AG04450 (cell line): Measurements from ENCODE around the gene GRIA1. TPM values are rescaled to one million over a fixed set of nuclear protein-coding genes. Genes with fewer than 3 reads are reported as not detected.

Experiments
- CTCF ChIA-PET: fragments of 300-600, 350-600 bp; formaldehyde crosslinking; extraction: SDS; loops from one replicate; lab custom pipeline; 2022; ENCODE audit warnings: antibody characterized with exemption, inconsistent platforms; lab: Charles Lee
- POLR2A ChIA-PET: fragments of 350-600 bp; formaldehyde crosslinking; extraction: SDS; loops from one replicate; lab custom pipeline; 2021; ENCODE audit warnings: antibody characterized with exemption, inconsistent platforms; lab: Yijun Ruan, JAX
- DNase-seq: peaks from one replicate; pipeline ENCODE4 v3.0.0-alpha.2; 2011; ENCODE audit warnings: low read depth, low spot score
- H3K27ac ChIP-seq: one replicate; pipeline ENCODE4 v1.5.1; 2012; ENCODE audit warnings: low read depth, low read length, control low read depth
- H3K27me3 ChIP-seq: one replicate; pipeline ENCODE4 v1.6.0; 2012; ENCODE audit warnings: low read length; ENCODE audit not compliant: control insufficient read depth, insufficient read depth
- H3K4me3 ChIP-seq: 2 replicates; pipeline ENCODE4 v1.5.1; 2011; ENCODE audit warnings: mild to moderate bottlenecking, low read depth, low read length, control low read depth
- H3K9me3 ChIP-seq: 2 replicates; pipeline ENCODE4 v1.5.1; 2012; ENCODE audit warnings: low read length; ENCODE audit not compliant: control insufficient read depth, insufficient read depth
- CTCF ChIP-seq: IDR thresholded peaks from 2 replicates; pipeline ENCODE4 v1.5.1; 2011; ENCODE audit warnings: low read depth, low read length, control low read depth, inconsistent platforms
- polyA plus RNA-seq: library from polyadenylated mRNA; depleted of rRNA; stranded (reverse); fragments of >200 nt; gene quantifications from 2 replicates; pipeline ENCODE4 v1.2.3, GENCODE V29; 2011

Gene GRIA1
- polyA plus RNA-seq, 1 experiment, result 0.42 TPM

DNA sequence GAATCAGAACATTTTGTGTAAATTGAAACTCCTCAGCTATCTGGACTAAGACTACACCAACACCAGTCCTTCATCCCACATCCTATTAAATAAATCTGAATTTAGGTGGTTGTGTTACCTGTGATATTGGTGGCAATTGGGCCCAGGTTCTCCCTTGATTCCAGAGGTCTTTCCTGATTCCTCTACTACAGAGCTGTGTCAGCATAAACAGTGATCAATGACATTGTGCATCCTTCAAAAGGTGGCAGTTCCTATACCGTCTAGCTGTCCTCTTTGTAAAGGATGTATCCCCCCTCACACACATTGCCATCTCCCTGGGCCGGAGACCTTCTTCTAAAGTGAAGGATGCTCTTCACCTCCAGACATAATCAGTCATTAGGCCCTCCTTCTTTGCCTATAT is 309.0 kb downstream of the GRIA1 start:
- no peak for DNase-seq
- no peaks in the 10 kb centered on the region for H3K27me3 ChIP-seq
- ChIA-PET POLR2A (no interaction called here), CTCF (no interaction called here)
- no peaks in the 10 kb centered on the region for H3K9me3 ChIP-seq
- H3K27ac ChIP-seq, result no peak overlapping the region
- TF ChIP-seq CTCF, result no peak
- no peak overlapping the region for H3K4me3 ChIP-seq

- no peak for DNase-seq
- no peak for TF ChIP-seq CTCF
Observed at GRCh38 chr5:153802050-153802821, 311.8 kb downstream of the GRIA1 start.

GRCh38 chr5:153807801-153808200 is 317.3 kb downstream of the GRIA1 start:
- Histone ChIP-seq H3K27ac (no peak overlapping the region), H3K9me3 (peaks cover 3% of the 10 kb centered on the region; the same call in 1 of the 2 replicates), H3K27me3 (no peaks in the 10 kb centered on the region), H3K4me3 (no peak overlapping the region)
- TF ChIP-seq CTCF, result no peak
- no peak for DNase-seq
- POLR2A ChIA-PET, result no interaction called here
- CTCF ChIA-PET, result no interaction called here

More at GRCh38 chr5:153802050-153802821, 311.8 kb downstream of the GRIA1 start:
- no peak overlapping the region for H3K4me3 ChIP-seq
- H3K9me3 ChIP-seq, result no peaks in the 10 kb centered on the region
- CTCF ChIA-PET, result no interaction called here
- H3K27ac ChIP-seq, result no peak overlapping the region
- POLR2A ChIA-PET, result no interaction called here
- H3K27me3 ChIP-seq, result no peaks in the 10 kb centered on the region

GRCh38 chr5:153809166-153809565 is 318.7 kb downstream of the GRIA1 start:
- Histone ChIP-seq H3K27ac (no peak overlapping the region), H3K9me3 (peaks cover 3% of the 10 kb centered on the region; the same call in 1 of the 2 replicates), H3K27me3 (no peaks in the 10 kb centered on the region), H3K4me3 (no peak overlapping the region)
- no peak for DNase-seq
- POLR2A ChIA-PET, result no interaction called here
- no peak for TF ChIP-seq CTCF
- CTCF ChIA-PET, result no interaction called here

DNA sequence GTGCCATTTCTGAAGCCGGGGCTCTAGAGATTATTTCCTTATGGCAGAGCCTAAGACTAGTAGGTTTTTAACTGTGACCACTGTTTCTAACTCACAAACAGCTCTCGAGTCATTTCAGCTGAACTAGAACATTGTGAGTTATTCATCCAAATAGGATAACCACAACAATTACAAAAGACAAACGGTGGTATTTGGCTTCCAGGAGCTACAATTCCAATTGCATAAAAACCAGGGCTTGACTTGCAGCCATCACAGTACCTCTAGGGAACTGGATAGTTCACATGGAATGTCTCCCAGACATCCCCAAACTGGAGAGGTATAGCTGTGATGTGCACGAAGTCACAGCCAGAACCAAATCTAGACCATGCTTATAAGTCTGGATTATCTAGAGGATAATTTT is 323.4 kb downstream of the GRIA1 start:
- H3K27me3 ChIP-seq, result no peaks in the 10 kb centered on the region
- ChIA-PET CTCF (no interaction called here), POLR2A (no interaction called here)
- DNase-seq, result no peak
- no peak overlapping the region for H3K4me3 ChIP-seq
- TF ChIP-seq CTCF, result no peak
- no peak overlapping the region for H3K27ac ChIP-seq
- peaks cover 3% of the 10 kb centered on the region; the same call in 1 of the 2 replicates for H3K9me3 ChIP-seq
